ENCODE data around the gene TMEM63B.
"Not testable (repeated sequence)": the region's sequence is repeated elsewhere in the genome, so short reads cannot be mapped to it uniquely, and the experiment has no call there.

The TMEM63B gene

DNA sequence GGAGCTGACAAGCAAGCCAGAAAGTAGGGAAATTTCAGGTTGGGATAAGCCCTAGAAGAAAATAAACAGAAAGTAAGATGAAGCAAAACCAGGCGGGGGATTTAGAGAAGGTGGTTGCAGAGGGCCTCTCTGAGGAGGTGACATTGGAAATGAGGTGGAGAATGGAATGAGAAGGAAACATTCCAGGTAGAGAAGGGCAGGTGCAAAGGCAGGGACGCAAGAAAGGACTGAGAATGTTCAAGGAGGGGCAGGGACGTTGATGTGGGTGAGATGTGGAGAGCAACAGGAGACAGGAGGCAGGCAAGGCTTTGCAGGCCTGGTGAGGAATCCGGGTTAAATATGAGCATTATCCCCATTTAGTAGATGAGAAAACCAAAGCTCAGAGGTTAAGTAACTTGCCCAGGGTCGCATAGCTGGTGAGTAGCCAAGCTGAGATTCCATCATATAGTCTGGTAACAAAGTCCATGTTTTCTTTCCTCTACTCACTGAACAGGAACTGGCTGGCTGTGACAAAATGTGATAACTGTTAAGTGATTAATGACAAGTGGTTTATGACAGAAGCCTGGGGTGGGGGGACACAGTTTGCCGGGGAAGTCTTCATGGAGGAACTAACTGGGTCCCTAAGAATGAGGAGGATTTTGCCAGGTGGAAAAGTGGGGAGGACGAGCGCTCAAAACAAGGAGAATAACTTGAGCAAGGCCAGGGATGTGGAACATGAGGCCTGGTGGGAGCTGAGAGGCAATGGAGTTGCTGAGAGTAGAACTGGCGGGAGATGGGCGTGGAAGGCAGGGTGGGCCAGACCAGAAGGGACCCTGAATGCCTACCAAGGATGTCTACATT, 32.7 kb upstream of the TMEM63B start:
- no peak for DNase-seq

GRCh38 chr6:44095243-44095623, 32.1 kb upstream of the TMEM63B start:
- not testable (repeated sequence) for DNase-seq

GRCh38 chr6:44096612-44097011, 30.7 kb upstream of the TMEM63B start:
- DNase-seq: peak; percentile 89

DNA sequence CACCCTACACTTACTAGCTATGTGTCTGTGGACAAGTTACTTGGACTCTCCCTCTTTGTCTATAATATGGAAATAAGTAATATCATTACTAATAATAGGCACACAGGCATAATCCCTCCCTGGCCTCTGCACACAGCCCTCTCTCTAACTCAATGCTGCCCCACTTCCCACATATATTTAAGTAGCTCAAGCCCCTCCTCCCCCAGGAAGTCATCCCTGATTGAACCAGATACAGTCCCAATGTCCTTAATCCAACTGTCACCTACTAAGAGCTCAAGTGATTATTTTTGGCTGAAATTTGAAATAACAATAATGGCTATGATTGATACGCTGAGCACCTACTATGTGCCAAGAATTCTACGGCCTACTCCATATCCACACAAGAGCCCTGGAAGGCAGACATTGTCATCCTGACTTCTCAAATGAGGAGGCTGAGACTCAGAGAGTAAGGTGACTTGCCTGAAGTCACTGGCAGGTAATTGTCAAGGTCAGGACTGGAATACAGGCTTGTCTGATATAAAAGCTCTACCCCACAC, 29.5 kb upstream of the TMEM63B start:
- no peak for DNase-seq

DNA sequence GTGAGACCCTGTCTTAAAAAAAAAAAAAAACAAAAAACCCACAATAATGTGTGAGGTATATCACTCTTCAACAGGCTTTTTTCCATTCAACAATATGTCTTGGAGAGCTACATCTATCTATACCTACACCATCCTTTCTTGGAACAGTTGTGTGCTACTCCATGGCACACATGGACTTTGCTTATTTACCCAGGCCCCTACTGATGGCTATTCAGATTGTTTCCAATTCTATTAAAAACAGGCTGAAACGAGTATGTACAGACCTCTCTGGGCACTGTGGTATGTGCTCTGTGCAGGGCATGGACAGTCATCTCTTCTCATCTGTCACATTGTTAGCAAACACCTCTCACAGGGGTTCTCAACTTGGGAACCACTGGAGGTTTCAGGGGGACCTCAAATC, 28.2 kb upstream of the TMEM63B start:
- DNase-seq: no peak

GRCh38 chr6:44100088-44100550, 27.2 kb upstream of the TMEM63B start:
- no peak for DNase-seq

- DNase-seq: no peak
These were observed 25.5 kb upstream of the TMEM63B start for GRCh38 chr6:44101832-44102231.

DNA sequence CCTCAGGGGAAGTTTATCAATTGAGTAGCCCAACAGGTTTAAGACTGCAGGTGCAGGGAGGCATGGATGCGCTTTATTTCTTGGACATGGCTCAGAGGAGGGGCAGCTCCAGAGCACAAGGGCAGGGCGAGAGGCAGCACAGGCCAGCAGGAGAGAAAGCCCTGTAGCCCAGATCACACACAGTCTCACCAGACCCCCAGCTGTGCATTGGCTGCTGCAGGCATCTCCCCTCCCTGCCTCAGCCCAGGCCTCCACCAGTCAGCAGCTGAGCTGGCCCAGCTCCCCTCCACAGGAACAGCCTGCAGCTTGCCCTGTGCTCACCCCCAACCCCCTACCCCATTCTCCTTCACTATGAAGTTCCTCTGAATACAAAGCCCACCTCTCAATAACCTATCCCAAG, 24.8 kb upstream of the TMEM63B start:
- DNase-seq: no peak

GRCh38 chr6:44104481-44105021, 22.8 kb upstream of the TMEM63B start:
- no peak for DNase-seq

- DNase-seq: no peak
These were observed 22.2 kb upstream of the TMEM63B start for GRCh38 chr6:44105146-44105545.

DNA sequence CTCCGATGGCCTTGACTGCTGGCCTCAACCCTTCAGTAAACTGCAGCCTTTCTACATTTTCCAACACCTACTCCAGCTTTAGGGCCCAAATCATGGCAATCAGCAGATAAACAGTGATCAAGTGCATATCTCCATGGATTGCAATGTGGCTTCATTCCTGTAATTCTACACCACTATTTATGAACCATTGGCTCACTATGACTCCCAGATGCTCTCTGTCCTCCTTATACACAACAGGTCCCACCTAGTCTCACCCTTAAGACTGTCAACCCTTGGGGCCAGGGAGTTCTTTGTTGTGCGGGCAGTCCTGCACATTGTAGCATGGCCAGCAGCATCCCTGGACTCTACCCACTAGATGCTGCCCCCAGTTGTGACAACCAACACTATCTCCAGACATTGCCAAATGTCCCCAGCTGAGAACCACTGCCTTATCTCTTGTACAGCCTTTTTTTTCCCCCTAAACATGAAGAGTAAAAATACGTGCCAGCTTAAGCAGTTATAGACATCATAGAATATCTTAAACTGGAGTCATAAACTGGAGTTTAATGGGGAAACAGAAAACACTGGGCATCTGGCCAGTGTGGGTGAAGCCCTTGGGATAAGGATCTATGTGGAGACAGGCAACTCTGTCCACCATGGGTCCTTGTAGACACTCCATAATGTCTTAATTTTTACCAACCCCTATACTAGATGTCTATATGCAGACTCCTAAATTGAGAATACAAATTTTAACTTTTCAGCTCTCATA, 21.2 kb upstream of the TMEM63B start:
- no peak for DNase-seq

GRCh38 chr6:44107017-44107416, 20.3 kb upstream of the TMEM63B start:
- DNase-seq: no peak

- no peak for DNase-seq
These were observed 18.9 kb upstream of the TMEM63B start for GRCh38 chr6:44108471-44108870.

- DNase-seq: no peak
These were observed 18.1 kb upstream of the TMEM63B start for GRCh38 chr6:44109212-44109611.

GRCh38 chr6:44110005-44110676, 17.2 kb upstream of the TMEM63B start:
- DNase-seq: no peak

GRCh38 chr6:44110966-44111365, 16.4 kb upstream of the TMEM63B start:
- no peak for DNase-seq

- DNase-seq: no peak
These were observed 15.6 kb upstream of the TMEM63B start for GRCh38 chr6:44111434-44112417.

DNA sequence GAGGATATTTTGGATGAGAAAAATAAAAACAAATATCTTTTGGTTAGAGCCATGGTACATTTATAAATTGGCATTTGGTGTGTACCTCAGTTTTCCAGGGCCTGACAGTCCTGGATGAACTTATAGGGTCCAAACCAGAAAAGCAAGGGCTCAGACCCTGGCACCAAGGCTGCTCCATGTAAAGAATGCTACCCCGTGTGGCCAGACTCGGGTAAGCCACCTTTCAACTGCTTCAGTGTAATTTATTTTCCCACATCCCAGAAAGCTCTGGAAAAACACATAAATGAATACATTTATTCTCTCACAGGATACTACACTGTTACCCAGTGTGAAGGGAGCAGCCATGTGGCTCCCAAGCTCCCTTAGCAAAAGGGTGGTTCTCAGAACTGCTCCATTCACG, 13.9 kb upstream of the TMEM63B start:
- DNase-seq: no peak

DNA sequence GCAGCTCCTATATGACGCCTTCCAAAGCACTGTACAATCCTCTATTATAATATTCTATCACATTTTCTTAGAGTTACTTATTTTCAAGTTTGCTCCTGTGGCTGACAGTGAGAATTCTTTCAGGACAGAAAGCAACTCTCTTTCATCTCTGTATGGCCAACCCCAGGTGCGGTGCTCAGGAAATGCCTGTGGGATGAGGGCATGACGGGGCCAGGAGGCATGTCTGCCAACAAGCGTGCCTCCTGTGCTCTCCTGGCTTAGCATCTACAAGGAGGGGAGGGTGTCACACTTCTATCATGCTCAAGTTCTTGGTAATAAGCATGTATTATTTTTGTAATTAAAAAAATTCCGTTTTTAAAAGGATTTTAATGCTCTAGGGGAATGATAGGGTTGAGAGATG, 11.5 kb upstream of the TMEM63B start:
- no peak for DNase-seq

- no peak for DNase-seq
These were observed 10.5 kb upstream of the TMEM63B start for GRCh38 chr6:44116641-44117382.

Data from activated effector memory CD4-positive, alpha-beta T cell treated with anti-CD3 and anti-CD28 coated beads, Interleukin-2, amount 50 U/mL, for 16 hours (primary cell).